GM18511 (cell line): ENCODE results near the gene ZSWIM3.
"Not testable (repeated sequence)": the region's sequence is repeated elsewhere in the genome, so short reads cannot be mapped to it uniquely, and the experiment has no call there.

Source experiments
- ATAC-seq: cut with Tn5 transposase; IDR thresholded peaks from one replicate; pipeline ENCODE4 v1.9.1; 2021; ENCODE audit warnings: mild to moderate bottlenecking, moderate library complexity; ENCODE audit not compliant: unreplicated experiment

The ZSWIM3 gene

GRCh38 chr20:45890077-45890984 is 32.9 kb downstream of the ZSWIM3 start:
- peak; percentile 41 for ATAC-seq

- peak; percentile 80 for ATAC-seq
Measured at GRCh38 chr20:45890985-45891983, 33.9 kb downstream of the ZSWIM3 start, which contains the start of the genes CTSA and NEURL2. Gene CTSA, plus strand, starts transcription at chr20:45891335. Its CDS starts 234 bp downstream, at chr20:45891569. Gene NEURL2, minus strand, starts transcription at chr20:45891208. Its CDS starts 217 bp downstream, at chr20:45890991.

- ATAC-seq = no peak
Measured at GRCh38 chr20:45892049-45892825, 34.8 kb downstream of the ZSWIM3 start.

GRCh38 chr20:45892828-45893500 is 35.5 kb downstream of the ZSWIM3 start:
- no peak for ATAC-seq

DNA sequence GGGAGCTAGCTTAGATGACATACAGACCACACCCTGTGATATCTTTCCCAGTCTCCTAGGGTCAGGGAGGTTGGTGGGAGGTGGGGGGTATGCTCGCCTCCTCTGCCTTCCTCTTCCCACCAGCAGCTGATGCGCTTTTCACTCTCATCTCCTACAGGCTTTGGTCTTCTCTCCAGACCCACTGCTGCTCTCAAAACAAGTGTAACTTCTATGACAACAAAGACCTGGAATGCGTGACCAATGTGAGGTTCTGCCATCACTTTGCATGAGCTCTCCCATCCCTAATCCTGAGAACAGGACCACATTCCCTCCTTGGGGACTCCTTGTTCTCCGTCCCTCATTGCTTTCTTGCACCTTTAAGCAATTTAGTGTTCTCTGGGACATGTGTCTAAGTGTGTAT is 36.4 kb downstream of the ZSWIM3 start:
- ATAC-seq = no peak

GRCh38 chr20:45894797-45895196 is 37.4 kb downstream of the ZSWIM3 start:
- ATAC-seq = no peak

- ATAC-seq = no peak
Measured at GRCh38 chr20:45896641-45897161, 39.3 kb downstream of the ZSWIM3 start.

DNA sequence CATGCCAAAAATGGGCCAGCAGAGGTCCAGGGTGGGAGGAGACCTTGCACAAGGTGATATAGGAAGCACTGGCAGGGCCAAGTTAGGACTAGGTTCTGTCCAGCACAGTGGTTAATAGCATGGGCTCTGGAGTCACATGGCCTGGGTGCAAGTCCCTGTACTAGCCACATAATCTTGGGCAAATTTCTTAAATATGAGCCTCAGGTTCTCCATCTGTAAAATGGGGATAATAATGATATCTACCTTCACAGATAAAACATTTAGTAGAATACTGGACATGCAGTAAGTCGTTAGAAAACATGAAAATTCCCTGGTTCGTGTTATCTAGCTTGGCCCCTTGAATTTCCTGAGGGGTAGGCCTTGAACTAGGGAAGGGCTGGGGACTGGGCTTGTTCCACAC is 39.9 kb downstream of the ZSWIM3 start:
- ATAC-seq = no peak

GRCh38 chr20:45897692-45898091 is 40.3 kb downstream of the ZSWIM3 start:
- no peak for ATAC-seq

DNA sequence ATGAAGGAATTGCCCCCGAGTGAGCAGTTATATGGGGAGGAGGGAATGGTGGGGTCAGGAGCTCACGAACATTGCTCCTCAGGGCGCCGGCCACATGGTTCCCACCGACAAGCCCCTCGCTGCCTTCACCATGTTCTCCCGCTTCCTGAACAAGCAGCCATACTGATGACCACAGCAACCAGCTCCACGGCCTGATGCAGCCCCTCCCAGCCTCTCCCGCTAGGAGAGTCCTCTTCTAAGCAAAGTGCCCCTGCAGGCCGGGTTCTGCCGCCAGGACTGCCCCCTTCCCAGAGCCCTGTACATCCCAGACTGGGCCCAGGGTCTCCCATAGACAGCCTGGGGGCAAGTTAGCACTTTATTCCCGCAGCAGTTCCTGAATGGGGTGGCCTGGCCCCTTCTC is 40.9 kb downstream of the ZSWIM3 start:
- no peak for ATAC-seq

DNA sequence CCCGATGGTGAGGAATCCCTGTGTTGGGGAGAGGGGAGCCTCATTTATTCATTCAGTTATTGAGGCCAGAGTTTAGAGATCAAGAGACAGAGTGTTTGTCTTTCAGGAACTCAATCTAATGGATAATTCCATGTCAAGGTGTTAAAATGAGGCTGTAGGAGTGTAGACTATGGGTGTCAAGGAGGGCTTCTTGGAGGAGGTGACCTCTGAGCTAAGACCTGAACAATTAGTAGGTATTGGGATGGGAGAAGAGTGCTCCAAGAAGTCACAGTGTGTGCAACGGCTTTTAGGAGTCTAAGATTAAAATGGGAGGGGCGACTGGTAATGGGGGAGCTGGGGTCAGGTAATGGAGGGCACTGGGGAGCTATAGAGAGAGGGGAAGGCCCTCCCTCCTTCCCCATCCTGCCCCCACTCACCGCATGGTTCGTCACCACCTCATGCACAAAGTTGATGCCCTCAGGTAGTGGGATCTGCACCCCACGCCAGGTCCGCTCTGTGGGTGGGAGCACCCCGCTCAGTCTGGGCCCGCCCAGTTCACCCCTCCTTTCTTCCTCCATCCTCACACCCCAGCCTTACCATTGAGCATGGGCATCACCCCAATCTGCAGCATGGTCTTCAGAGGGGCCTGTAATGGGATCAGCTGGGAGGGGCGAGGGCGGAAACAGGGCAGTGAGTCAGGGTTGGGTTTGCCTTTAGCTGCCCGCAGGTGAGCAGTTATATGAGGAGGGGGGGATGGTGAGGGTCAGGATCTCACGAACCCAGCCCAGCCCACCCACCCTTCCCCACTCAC is 41.8 kb downstream of the ZSWIM3 start:
- ATAC-seq = no peak

DNA sequence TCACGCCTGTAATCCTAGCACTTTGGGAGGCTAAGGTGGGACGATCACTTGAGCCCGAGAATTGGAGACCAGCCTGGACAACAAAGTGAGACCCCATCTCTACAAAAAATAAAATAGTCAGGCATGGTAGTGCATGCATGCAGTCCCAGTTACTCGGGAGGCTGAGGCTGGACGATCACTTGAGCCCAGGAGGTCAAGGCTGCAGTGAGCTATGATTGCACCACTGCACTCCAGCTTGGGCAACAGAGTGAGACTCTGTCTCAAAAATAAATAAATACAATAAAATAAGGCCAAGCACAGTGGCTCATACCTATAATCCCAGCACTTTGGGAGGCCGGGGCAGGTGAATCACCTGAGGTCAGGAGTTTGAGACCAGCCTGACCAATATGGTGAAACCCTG is 43.9 kb downstream of the ZSWIM3 start:
- not testable (repeated sequence) for ATAC-seq

DNA sequence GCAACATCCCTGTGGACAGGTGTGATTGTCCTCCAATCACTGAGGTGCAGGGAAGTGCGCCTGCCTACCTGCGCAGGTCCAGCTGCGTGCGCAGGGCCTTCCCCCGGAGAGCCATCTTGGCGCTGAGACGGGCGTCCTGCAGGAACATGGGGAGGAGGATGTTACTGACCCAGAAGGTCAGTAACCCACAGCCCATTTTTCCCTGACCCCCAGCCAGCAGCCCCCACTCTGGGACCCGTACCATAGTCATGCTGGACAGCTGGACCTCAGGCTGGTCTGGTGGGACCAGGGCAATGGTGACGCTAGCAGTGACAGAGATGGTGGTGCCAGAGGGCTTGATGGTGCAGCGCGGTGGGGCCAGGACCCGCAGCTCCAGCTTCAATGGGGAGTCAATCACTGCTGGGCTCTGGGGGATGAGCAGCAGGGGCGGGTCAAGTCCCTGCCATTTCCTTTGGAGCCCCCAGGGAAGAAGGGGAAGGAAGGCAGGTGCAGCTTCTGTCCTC is 44.8 kb downstream of the ZSWIM3 start:
- no peak for ATAC-seq

DNA sequence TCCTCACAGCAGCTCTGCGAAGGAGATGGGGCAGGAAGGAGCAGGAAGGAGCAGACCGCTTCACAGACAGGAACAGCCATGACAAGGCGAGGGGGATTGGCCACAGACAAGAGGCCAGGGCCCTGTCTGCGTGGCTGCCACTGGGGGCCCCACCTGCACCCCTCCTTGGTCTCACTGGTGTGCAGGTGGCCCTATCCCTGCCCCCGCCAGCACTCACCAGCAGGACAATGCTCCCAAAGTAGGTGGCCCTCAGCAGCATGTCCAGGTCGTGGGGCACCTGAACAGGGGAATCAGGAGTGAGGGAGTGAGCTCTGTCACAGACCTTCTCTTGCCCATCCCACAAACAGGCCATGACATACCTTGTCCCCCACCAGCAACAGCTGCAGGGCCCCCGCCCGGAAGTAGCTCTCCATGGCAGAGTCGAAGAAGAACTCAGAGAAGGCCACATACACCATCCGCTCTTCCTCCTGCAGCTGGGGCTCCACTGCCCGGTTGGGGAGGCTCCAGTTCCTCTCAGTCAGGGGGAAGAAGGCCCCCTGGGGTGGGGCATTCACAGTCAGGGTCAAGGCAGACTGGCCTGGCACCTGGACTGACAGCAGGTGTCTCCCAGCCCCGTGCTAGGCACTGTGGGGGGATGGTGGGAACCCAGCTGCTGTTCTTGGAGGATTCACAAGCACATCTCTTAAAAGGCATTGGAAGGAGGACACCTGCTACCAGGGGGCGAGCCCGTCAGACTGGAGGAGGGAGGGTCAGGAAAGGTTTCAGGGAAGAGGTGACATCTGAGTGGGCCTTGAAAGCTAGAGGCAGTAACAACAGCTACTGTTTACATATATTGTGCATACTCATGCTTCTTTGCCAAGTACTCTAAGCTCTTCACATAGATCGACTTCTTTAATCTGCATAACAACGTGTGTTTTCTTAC is 47.4 kb downstream of the ZSWIM3 start:
- no peak for ATAC-seq

DNA sequence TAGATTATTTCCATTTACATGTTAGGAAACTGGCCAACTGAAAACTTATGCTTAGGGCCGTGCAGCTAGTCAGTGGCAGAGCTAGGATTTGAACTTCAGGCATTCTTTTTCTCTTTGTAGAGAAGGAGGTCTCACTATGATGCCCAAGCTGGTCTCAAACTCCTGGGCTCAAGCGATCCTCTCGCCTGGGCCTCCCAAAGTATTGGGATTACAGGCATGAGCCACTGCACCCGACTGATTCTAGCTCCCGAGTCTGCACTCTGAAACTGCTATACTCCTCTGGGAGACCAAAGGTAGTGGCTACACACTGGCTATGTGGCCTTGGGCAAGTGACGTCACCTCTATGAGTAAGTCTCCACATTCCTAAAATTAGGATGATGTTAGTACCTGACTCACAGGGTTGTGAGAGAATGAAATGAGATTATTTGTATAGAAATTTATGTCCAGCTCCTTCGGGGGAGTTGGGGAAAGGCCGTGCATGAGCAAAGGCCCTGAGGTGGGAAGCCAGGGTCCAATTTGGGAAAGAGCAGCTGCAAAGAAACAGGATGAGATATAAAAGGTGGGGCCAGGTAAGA is 48.2 kb downstream of the ZSWIM3 start:
- no peak for ATAC-seq

DNA sequence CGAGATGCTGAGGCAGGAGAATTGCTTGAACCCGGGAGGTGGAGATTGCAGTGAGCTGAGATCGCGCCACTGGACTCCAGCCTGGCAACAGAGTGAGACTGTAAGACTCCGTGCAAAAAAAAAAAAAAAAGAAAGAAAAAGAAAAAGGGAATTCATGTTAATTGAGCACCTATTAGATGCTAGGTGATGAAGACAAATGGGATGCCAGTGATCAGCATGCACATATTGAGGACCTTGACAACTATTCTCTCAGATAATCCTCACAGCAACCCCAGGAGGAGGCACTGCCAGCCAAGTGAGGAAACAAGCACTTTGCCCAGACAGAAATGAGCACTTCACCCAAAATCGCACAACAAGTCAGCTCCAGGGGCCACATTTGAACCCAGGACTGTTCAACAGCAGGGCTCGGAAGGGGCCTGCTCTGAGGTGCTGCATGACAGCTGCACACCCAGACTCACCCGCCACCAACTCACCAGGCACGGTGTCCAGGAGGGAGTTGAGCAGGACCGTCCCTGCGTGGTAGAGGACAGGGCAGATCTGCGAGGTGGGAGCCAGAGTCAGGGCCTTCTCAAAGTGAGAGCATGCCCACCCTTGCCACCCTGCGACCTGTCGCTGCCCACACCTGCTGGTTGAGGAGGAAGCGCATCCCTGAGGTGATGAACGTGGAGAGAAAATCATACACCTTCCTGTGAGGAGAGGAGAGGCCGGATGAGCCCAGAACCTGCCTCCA is 50.0 kb downstream of the ZSWIM3 start:
- no peak for ATAC-seq

DNA sequence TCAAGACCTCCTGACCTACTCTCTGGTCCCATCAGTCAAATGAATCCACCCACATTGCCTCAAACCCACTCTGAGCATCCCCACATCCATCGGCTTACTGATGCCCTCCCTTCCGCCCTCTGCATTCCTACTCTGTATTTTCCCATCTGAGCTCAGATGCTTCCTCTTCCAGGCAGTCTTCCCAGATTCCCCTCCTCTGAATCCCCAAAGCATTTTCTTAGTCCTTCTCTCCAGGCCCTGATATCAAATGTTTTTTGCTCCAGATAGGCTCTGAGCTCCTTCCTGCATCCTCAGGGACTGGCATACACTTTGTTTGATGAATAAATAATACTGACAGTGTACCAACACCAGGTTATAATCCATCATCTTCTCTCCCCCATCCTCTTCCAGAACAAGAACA is 50.7 kb downstream of the ZSWIM3 start:
- ATAC-seq = no peak
